Large intestine (tissue), 3 donors: ENCODE measurements around the gene CDKN1A. TPM values are rescaled to one million over a fixed set of nuclear protein-coding genes. Genes with fewer than 3 reads are reported as not detected.

Experiments
- DNase-seq, 2 donors: peaks; one replicate each; pipeline versions ENCODE4 v3.0.0 to v3.0.0-alpha.2; 2013
- H3K27ac ChIP-seq: one replicate; pipeline ENCODE4 v1.5.1; 2013; ENCODE audit warnings: low read length
- H3K27me3 ChIP-seq: 2 replicates; pipeline ENCODE4 v1.6.1; 2013; ENCODE audit warnings: low read length; ENCODE audit not compliant: control insufficient read depth, insufficient read depth
- H3K36me3 ChIP-seq: 2 replicates; pipeline ENCODE4 v1.6.1; 2013; ENCODE audit warnings: low read length; ENCODE audit not compliant: control insufficient read depth, insufficient read depth
- H3K4me1 ChIP-seq: one replicate; pipeline ENCODE4 v1.6.1; 2013; ENCODE audit warnings: low read length; ENCODE audit not compliant: control insufficient read depth, insufficient read depth
- H3K4me3 ChIP-seq: one replicate; pipeline ENCODE4 v1.5.1; 2013; ENCODE audit warnings: low read length
- H3K9me3 ChIP-seq: one replicate; pipeline ENCODE4 v1.6.1; 2013; ENCODE audit warnings: mild to moderate bottlenecking, low read depth, low read length, moderate library complexity; ENCODE audit not compliant: control insufficient read depth
- WGBS: methylation state at CpG from one replicate; pipeline ENCODE4 v1.1.5; 2013; ENCODE audit warnings: low lambda C conversion rate; ENCODE audit not compliant: insufficient coverage; 5-methylcytosine and 5-hydroxymethylcytosine counted together
- polyA plus RNA-seq: library from polyadenylated mRNA; unstranded; fragments of 120-200 nt; gene quantifications from one replicate; pipeline ENCODE4 v1.2.1, GENCODE V29; 2013

Gene CDKN1A
- polyA plus RNA-seq, 1 donor, result 183 TPM

DNA sequence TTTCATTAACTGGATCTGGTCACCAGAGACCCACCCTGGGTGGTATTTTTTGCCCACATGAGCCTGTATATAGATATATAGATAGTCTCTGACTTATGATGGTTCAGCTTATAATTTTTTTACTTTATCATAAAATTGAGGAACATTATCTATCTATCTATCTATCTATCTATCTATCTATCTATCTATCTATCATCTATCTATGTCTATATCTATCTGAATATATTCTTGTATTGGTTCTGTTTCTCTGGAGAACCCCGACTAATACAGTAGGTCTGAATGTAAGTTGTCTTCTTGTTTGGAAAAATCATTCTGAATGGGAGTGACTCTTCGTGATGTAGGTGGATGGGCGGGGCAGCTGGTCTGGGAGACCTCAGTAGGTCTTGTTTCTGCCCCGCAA lies 13.3 kb upstream of the CDKN1A start:
- Histone ChIP-seq H3K36me3 (no peaks in the 10 kb centered on the region), H3K9me3 (no peaks in the 10 kb centered on the region), H3K4me3 (no peak overlapping the region), H3K27me3 (no peaks in the 10 kb centered on the region), H3K27ac (no peak overlapping the region), H3K4me1 (peaks cover 29% of the 10 kb centered on the region)
- no CpG with 5 or more reads among the region's 4 CpGs for WGBS
- no peak for DNase-seq

DNA sequence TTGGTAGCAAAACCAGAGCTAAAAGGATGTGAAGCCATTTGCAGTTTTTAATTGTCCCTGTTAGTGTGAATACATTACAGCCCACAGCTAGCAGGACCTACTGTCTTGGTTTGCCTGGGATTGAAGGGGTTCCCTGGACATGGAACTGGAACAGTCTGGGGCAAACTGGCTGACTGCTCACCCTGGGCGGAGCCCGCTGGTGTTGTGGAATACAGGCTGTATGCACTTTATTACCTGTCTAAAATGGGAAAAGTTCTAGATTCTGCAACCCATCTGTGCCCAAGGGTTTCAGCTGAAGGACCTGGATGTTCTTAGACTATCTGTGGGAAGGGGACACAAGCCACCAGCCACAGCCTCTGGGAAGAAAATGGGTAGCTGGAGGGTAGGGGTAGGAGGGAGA lies 12.2 kb upstream of the CDKN1A start:
- WGBS, result no CpG with 5 or more reads among the region's 2 CpGs
- Histone ChIP-seq H3K9me3 (no peaks in the 10 kb centered on the region), H3K4me3 (no peak overlapping the region), H3K4me1 (peaks cover 30% of the 10 kb centered on the region), H3K27me3 (no peaks in the 10 kb centered on the region), H3K27ac (no peak overlapping the region), H3K36me3 (no peaks in the 10 kb centered on the region)
- no peak for DNase-seq

DNA sequence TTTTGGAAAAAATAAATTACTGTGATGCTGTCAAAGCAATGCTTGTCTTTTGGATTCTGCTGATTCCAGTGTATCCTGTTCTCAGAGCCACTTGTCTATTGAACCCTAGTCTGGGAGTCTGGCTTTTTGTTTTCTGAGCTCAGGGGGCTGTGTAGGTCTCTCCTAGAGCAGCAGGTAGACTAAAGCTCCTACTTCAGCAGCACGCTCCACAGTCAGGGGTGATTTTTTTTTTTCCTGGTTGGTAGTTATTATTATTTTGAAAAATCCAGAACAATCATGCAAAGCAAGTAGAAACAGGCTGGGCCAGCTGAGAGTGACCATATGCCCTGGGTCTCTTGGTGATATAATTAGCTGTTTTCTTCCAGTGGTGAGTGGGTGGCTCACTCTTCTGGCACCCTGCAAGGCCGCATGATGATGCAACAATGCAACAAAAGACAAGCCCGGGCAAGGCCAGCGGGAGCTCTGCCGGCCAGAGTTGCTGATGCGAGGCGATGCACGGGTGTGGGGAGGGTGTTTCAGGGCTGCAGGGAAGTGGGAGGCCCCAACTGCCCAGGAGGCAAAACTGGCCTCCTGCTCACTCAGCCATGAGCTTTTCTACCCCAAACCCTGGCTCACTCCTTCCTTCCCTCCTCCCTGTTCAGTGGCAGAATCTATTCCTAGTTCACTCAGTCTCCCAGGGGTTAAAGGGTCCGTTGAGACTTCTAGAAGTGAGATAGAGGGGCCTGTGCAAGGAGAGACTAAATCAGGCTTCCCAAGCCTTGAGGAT lies 11.5 kb upstream of the CDKN1A start:
- DNase-seq, result peak in 1 of 2 donors; percentile 56
- H3K27me3 ChIP-seq, result no peaks in the 10 kb centered on the region
- H3K9me3 ChIP-seq, result no peaks in the 10 kb centered on the region
- no peaks in the 10 kb centered on the region for H3K36me3 ChIP-seq
- no peak overlapping the region for H3K4me3 ChIP-seq
- peaks cover 36% of the 10 kb centered on the region for H3K4me1 ChIP-seq
- no CpG with 5 or more reads among the region's 9 CpGs for WGBS
- H3K27ac ChIP-seq, result peak overlapping the region; percentile 37

DNA sequence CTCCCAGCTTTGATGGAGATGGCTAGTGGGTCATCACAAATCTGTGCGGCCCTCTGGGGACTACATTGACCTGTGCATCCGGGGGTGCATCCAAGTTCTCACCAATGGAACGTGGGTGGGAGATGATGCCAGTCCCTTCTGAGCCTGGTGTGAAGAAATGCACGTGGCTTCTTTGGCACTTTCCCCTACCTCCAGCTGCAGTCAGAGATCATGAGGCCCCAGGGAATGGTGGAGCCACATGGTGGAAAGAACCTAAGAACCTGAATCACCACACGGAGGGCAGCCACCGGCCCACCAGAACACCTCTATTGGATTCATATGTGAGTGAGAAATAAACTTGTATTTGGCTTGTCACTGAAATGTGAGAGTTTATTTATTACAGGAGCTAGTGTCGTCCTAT lies 9.9 kb upstream of the CDKN1A start:
- no peak for DNase-seq
- H3K4me3 ChIP-seq, result no peak overlapping the region
- 100% methylated on average over 1 of the region's 7 CpGs for WGBS
- peaks cover 31% of the 10 kb centered on the region for H3K4me1 ChIP-seq
- H3K27ac ChIP-seq, result no peak overlapping the region
- H3K36me3 ChIP-seq, result no peaks in the 10 kb centered on the region
- H3K27me3 ChIP-seq, result no peaks in the 10 kb centered on the region
- H3K9me3 ChIP-seq, result no peaks in the 10 kb centered on the region

DNA sequence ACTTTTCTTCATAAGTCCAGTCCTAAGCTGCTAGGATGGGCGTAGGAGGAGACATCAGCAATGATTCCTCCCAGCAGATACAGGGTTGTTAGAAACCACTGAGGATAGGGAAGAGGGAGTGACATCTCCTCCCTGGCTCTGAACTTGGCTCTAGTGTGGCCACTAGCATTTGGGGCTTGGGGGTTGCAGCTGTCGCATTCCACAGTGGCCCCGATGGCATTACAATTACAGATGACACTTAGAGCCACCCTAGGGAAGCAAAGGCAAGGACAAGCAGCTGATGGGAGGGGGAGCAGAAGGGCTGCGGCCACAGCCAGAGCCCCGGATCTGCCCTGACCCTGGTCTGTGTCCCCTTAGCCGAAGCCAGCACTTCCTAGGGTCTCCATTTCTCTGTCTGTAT lies 9.5 kb upstream of the CDKN1A start:
- no peak overlapping the region for H3K27ac ChIP-seq
- H3K9me3 ChIP-seq, result no peaks in the 10 kb centered on the region
- DNase-seq, result no peak
- H3K4me3 ChIP-seq, result no peak overlapping the region
- no peaks in the 10 kb centered on the region for H3K27me3 ChIP-seq
- WGBS, result no CpG with 5 or more reads among the region's 6 CpGs
- peaks cover 31% of the 10 kb centered on the region for H3K4me1 ChIP-seq
- no peaks in the 10 kb centered on the region for H3K36me3 ChIP-seq

DNA sequence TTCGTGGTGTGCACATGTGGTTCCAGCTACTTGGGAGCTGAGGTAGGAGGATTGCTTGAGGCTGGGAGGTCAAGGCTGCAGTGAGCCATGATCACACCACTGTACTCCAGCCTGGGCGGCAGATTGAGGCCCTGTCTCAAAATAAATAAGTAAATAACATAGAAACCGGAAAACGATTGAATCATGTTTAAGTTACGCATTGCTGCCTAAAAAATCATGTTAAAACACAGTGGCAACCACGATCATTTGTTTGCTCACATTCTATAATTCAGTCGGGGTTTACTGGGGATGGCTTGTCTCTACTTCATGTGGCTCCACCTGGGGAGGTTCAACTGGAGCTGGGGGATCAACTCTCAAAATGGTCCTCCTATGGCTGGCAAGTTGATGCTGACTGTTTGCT lies 8.2 kb upstream of the CDKN1A start:
- Histone ChIP-seq H3K27ac (peak overlapping the region; percentile 83), H3K9me3 (no peaks in the 10 kb centered on the region), H3K36me3 (no peaks in the 10 kb centered on the region), H3K4me1 (peaks cover 31% of the 10 kb centered on the region), H3K27me3 (no peaks in the 10 kb centered on the region), H3K4me3 (no peak overlapping the region)
- no peak for DNase-seq
- no CpG with 5 or more reads among the region's 7 CpGs for WGBS

DNA sequence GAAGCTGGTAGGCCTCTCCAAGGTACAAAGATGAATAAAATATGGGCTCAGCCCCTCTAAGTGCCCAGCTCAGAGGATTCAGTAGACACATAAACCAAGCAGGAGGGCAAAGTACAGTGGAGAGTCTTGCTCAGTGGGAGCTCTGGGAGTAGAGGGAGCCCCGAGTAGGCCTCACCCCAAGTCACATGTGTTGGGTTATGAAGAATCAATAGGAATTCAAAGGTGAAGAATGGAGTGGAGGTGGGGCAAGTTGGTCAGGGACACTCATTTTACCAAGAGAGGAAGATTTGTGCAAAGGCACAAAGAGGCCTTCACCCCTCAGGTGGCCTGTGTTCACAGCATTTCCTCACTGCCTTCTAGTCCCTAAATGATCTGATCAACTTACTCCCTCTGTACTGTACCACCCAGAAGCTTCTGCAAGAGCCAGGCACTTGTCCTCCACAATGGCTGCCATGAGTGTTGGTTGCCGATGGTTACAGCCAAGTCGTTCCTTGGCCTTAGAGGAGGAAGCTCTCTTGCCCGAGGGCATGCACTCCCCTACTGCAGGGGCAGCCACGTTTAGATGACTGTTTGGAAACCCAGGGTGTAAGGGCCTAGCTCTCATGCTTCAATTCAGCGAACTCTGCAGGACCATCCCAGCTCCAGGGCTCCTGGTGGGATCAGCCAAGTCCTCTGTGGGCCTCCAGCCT lies 6.7 kb upstream of the CDKN1A start:
- WGBS, result no CpG with 5 or more reads among the region's 6 CpGs
- H3K36me3 ChIP-seq, result no peaks in the 10 kb centered on the region

DNA sequence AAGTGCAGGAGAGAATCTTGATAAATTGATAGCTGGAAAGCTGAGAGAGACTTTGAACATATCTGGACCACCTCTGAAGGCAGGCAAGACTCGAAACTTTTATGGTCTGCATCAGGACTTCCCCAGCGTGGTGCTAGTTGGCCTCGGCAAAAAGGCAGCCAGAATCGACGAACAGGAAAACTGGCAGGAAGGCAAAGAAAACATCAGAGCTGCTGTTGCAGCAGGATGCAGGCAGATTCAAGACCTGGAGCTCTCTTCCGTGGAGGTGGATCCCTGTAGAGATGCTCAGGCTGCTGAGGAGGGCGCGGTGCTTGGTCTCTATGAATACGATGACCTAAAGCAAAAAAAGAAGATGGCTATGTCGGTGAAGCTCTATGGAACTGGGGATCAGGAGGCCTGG lies 4.6 kb upstream of the CDKN1A start:
- Histone ChIP-seq H3K9me3 (peaks cover 3% of the 10 kb centered on the region), H3K4me3 (no peak overlapping the region), H3K4me1 (peaks cover 51% of the 10 kb centered on the region), H3K36me3 (no peaks in the 10 kb centered on the region), H3K27me3 (no peaks in the 10 kb centered on the region), H3K27ac (no peak overlapping the region)
- WGBS, result 94% methylated on average over 5 of the region's 10 CpGs
- DNase-seq, result no peak

More for the DNA sequence above, 6.7 kb upstream of the CDKN1A start:
- peaks cover 36% of the 10 kb centered on the region for H3K4me1 ChIP-seq
- H3K27ac ChIP-seq, result peak overlapping the region; percentile 83
- no peaks in the 10 kb centered on the region for H3K9me3 ChIP-seq
- no peak overlapping the region for H3K4me3 ChIP-seq
- no peaks in the 10 kb centered on the region for H3K27me3 ChIP-seq
- DNase-seq, result peak; percentile 91 to 96

DNA sequence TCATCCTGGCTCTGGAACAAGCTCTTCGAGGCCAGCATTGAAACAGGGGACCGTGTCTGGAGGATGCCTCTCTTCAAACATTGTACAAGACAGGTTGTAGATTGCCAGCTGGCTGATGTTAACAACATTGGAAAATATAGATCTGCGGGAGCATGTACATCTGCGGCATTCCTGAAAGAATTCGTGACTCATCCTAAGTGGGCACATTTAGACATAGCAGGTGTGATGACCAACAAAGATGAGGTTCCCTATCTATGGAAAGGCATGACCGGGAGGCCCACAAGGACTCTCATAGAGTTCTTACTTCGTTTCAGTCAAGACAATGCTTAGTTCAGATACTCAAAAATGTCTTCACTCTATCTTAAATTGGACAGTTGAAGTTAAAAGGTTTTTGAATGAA lies 3.6 kb upstream of the CDKN1A start:
- peaks cover 4% of the 10 kb centered on the region for H3K9me3 ChIP-seq
- no peaks in the 10 kb centered on the region for H3K36me3 ChIP-seq
- H3K27me3 ChIP-seq, result no peaks in the 10 kb centered on the region
- no peak for DNase-seq
- WGBS, result 100% methylated on average over 1 of the region's 7 CpGs
- no peak overlapping the region for H3K27ac ChIP-seq
- H3K4me3 ChIP-seq, result no peak overlapping the region
- H3K4me1 ChIP-seq, result peaks cover 45% of the 10 kb centered on the region

DNA sequence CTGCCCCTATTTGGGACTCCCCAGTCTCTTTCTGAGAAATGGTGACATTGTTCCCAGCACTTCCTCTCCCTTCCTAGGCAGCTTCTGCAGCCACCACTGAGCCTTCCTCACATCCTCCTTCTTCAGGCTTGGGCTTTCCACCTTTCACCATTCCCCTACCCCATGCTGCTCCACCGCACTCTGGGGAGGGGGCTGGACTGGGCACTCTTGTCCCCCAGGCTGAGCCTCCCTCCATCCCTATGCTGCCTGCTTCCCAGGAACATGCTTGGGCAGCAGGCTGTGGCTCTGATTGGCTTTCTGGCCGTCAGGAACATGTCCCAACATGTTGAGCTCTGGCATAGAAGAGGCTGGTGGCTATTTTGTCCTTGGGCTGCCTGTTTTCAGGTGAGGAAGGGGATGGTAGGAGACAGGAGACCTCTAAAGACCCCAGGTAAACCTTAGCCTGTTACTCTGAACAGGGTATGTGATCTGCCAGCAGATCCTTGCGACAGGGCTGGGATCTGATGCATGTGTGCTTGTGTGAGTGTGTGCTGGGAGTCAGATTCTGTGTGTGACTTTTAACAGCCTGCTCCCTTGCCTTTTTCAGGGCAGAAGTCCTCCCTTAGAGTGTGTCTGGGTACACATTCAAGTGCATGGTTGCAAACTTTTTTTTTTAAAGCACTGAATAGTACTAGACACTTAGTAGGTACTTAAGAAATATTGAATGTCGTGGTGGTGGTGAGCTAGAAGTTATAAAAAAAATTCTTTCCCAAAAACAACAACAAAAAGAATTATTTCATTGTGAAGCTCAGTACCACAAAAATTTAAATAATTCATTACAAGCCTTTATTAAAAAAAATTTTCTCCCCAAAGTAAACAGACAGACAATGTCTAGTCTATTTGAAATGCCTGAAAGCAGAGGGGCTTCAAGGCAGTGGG lies 2.1 kb upstream of the CDKN1A start:
- Histone ChIP-seq H3K4me3 (no peak overlapping the region), H3K36me3 (peaks cover 5% of the 10 kb centered on the region), H3K9me3 (peaks cover 4% of the 10 kb centered on the region), H3K27ac (peak overlapping the region; percentile 93), H3K4me1 (peaks cover 34% of the 10 kb centered on the region), H3K27me3 (no peaks in the 10 kb centered on the region)
- 100% methylated on average over 1 of the region's 4 CpGs for WGBS
- no peak for DNase-seq
